PC-3 (cell line): ENCODE data around the gene RNU7-1.

Experiments
- EZH2 ChIP-seq: fragments of 300-600 bp; sonication (generic); IDR thresholded peaks from one replicate; pipeline ENCODE4 v1.6.1; 2017; ENCODE audit warnings: antibody characterized with exemption, mild to moderate bottlenecking, low read length; ENCODE audit not compliant: unreplicated experiment
- TF ChIP-seq, protein P1 (sequence below): fragments of 300-600 bp; sonication (generic); conservative IDR thresholded peaks from 2 replicates; pipeline ENCODE4 v1.5.1; 2017; ENCODE audit warnings: antibody characterized with exemption, low read depth, mild to moderate bottlenecking, low read length

DNA sequence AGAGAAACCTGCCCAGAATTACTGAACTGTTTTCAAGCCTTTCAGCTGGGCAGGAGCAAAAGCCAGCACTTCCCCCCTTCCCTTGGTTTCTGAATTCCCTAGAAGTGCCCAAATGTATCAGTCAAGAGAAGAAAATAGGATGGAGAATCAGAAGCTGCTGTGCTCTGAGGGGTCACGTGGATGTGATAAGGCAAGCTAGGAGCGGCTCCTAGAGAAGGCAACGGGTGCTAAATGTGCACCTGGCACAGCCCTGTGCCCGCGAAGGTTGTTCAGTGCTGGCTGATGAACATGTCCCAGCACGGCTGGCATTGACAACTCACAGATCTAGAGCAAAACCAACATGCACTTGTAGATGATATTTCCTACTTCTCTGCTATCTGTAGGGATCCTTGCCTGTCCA lies 35.4 kb downstream of the RNU7-1 start:
- TF ChIP-seq, protein P1, sequence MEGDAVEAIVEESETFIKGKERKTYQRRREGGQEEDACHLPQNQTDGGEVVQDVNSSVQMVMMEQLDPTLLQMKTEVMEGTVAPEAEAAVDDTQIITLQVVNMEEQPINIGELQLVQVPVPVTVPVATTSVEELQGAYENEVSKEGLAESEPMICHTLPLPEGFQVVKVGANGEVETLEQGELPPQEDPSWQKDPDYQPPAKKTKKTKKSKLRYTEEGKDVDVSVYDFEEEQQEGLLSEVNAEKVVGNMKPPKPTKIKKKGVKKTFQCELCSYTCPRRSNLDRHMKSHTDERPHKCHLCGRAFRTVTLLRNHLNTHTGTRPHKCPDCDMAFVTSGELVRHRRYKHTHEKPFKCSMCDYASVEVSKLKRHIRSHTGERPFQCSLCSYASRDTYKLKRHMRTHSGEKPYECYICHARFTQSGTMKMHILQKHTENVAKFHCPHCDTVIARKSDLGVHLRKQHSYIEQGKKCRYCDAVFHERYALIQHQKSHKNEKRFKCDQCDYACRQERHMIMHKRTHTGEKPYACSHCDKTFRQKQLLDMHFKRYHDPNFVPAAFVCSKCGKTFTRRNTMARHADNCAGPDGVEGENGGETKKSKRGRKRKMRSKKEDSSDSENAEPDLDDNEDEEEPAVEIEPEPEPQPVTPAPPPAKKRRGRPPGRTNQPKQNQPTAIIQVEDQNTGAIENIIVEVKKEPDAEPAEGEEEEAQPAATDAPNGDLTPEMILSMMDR = no peak
- TF ChIP-seq EZH2 = no peak
